ENCODE measurements around the gene MTARC2.
A peak's percentile ranks its signal among the peaks of the same experiment; 100 is the strongest.
"Not testable (repeated sequence)": the region's sequence is repeated elsewhere in the genome, so short reads cannot be mapped to it uniquely, and the experiment has no call there.

Gene MTARC2

DNA sequence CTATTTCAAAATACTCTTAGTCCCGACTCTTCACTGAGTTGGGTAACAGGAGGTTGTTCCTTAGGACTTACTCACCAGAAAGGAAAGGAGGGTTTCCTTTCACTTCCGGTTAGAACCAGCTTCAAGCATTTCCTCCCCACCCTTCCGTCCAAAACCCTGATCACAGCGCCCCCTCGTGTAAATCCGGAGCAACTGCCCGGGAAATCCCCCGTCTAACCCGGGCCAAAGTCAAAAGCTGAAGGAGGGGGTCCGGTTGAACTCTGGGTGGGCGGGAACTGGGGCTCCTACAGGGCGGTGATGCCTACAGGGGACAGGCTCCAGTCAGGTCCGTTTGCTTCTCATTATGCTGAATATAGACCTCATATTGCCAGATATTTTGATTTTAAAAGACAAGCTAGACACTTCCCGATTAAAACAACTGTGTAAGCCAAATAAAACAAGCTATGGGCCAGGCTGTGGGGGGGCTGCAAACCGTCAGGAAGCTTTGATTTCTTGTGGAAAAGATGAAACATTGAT, 15.0 kb upstream of the MTARC2 start:
- DNase-seq (ENCODE audit: insufficient read length) (peak; percentile 47), FAIRE-seq (peak; percentile 77)
- no peak for TF ChIP-seq TAF1 (IDR thresholded peaks at IDR 0.05; ENCODE audit: borderline replicate concordance, low read depth, low read length)
- TF ChIP-seq POLR2A (IDR thresholded peaks at IDR 0.05; ENCODE audit: low read depth, low read length): no peak
- no peak for TF ChIP-seq POLR2AphosphoS5 (IDR thresholded peaks at IDR 0.05; ENCODE audit: low read depth, low read length)

DNA sequence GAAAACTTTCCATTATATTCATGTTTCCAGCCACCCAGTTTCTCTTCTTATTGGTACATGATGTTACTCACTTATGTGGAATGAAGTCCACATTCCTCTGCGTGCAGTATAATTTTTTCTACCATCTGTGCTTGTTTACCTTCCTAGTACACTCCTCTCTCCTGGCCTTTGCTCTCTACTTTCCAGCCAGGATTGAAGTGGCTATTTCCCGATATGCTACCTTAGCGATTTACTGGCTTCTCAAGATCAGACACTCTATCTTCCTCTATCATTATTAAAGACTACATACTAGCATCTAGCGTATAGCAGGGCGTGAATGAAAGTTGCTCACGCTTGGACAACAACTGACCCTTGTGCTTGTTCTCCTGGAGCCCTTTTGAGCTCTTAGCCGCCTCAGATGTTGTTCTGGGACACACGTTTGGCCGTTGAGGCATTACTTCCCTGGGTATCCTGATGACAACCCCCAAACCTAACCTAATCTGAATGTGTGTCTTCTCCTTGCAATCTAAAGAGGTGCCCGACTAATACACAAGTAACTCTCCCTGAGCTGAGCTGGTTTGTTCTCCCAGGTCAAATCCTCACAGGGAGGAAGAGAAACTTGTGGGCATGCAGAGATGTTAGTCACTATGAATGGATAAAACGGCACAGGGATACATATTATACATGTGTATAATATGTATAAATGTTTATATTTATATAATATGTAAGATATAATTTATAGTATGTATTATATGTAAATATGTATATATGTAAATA, 13.4 kb upstream of the MTARC2 start:
- DNase-seq (ENCODE audit: insufficient read length) (no peak), FAIRE-seq (no peak)
- no peak for TF ChIP-seq POLR2AphosphoS5 (IDR thresholded peaks at IDR 0.05; ENCODE audit: low read depth, low read length)
- TF ChIP-seq POLR2A (IDR thresholded peaks at IDR 0.05; ENCODE audit: low read depth, low read length): no peak
- no peak for TF ChIP-seq TAF1 (IDR thresholded peaks at IDR 0.05; ENCODE audit: borderline replicate concordance, low read depth, low read length)

DNA sequence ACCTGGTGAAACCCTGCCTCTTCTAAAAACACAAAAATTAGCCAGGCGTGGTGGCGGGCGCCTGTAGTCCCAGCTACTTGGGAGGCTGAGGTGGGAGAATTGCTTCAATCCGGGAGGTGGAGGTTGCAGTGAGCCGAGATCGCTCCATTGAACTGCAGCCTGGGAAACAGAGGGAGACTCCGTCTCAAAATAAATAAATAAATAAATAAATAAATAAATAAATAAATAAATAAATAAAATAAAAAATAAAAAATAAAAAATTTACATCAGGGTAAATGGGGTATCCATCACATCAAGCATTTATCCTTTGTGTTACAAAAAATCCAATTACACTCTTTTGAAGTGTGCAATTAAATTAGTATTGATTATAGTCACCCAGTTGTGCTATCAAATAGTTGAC, 11.8 kb upstream of the MTARC2 start:
- FAIRE-seq; DNase-seq (ENCODE audit: insufficient read length): not testable (repeated sequence)

DNA sequence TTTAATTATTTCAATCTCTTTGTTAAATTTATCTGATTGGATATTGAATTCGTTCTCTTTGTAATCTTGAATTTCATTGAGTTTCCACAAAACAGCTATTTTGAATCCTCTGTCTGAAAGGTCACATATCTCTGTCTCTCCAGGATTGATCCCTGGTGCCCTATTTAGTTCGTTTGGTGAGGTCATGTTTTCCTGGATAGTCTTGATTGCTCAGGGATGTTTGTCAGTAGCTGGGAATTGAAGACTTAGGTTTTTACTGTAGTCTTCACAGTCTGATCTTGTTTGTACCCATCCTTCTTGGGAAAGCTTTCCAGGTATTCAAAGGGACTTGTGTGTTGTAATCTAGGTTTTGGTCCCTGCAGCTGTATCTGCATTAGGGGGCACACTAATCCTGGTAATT, 6.8 kb upstream of the MTARC2 start:
- TF ChIP-seq TAF1 (IDR thresholded peaks at IDR 0.05; ENCODE audit: borderline replicate concordance, low read depth, low read length) (no peak), POLR2A (IDR thresholded peaks at IDR 0.05; ENCODE audit: low read depth, low read length) (no peak), POLR2AphosphoS5 (IDR thresholded peaks at IDR 0.05; ENCODE audit: low read depth, low read length) (no peak)
- FAIRE-seq (no peak), DNase-seq (ENCODE audit: insufficient read length) (no peak)

DNA sequence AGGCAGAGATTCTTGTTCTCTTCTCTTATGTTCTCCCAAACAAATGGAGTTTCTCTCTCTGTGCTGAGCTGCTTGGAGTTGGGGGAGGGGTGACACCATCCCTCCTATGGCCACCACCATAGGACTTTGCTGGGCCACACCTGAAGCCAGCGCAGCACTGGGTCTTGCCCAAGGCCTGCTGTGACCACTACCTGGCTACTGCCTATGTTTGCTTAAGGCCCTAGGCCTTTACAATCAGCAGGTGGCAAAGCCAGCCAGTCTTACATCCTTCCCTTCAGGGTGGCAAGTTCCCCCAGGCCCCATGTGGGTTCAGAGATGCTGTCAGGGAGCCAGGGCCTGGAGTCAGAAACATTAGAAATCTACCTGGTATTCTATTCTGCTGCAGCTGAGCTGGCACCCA, 6.3 kb upstream of the MTARC2 start:
- DNase-seq (ENCODE audit: insufficient read length) (no peak), FAIRE-seq (no peak)
- TF ChIP-seq TAF1 (IDR thresholded peaks at IDR 0.05; ENCODE audit: borderline replicate concordance, low read depth, low read length) (no peak), POLR2A (IDR thresholded peaks at IDR 0.05; ENCODE audit: low read depth, low read length) (no peak), POLR2AphosphoS5 (IDR thresholded peaks at IDR 0.05; ENCODE audit: low read depth, low read length) (no peak)

DNA sequence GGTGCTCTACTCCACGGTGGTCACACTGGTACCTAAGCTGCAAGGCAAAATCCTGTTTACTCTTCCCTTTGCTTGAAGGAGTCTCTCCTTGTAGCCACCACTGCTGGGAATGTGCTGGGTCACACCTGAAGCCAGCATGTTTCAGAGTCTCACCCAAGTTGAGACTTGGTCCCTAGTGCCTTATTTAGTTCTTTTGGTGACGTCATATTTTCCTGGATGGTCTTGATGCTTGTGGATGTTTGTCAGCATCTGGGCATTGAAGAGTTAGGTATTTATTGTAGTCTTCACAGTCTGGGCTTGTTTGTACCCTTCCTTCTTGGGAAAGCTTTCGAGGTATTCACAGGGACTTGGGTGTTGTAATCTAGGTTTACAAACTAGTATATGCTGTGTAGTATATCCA, 5.6 kb upstream of the MTARC2 start:
- TF ChIP-seq TAF1 (IDR thresholded peaks at IDR 0.05; ENCODE audit: borderline replicate concordance, low read depth, low read length) (no peak), POLR2A (IDR thresholded peaks at IDR 0.05; ENCODE audit: low read depth, low read length) (no peak), POLR2AphosphoS5 (IDR thresholded peaks at IDR 0.05; ENCODE audit: low read depth, low read length) (no peak)
- no peak for FAIRE-seq
- DNase-seq (ENCODE audit: insufficient read length): no peak

DNA sequence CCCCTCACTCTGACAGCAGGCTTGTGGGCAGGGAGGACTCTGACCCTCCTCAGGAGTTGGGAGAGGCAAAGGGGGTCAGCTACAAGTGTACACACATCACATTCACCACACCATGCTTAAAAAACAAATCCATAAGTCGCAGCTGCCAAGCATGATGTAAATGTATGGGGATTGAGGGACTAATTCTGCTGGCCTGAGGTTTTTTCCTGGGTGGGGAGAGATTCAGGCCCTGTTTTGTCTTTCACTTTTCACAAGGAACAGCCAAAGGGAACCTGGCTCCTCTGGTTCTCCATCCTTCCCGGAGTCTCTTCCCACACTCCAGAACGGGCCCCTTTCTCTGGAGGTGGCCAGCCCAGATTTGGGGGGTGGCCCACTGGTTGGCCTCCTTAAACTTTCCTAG, 1.3 kb upstream of the MTARC2 start:
- no peak for TF ChIP-seq POLR2AphosphoS5 (IDR thresholded peaks at IDR 0.05; ENCODE audit: low read depth, low read length)
- TF ChIP-seq TAF1 (IDR thresholded peaks at IDR 0.05; ENCODE audit: borderline replicate concordance, low read depth, low read length): no peak
- TF ChIP-seq POLR2A (IDR thresholded peaks at IDR 0.05; ENCODE audit: low read depth, low read length): no peak
- no peak for FAIRE-seq
- no peak for DNase-seq (ENCODE audit: insufficient read length)

DNA sequence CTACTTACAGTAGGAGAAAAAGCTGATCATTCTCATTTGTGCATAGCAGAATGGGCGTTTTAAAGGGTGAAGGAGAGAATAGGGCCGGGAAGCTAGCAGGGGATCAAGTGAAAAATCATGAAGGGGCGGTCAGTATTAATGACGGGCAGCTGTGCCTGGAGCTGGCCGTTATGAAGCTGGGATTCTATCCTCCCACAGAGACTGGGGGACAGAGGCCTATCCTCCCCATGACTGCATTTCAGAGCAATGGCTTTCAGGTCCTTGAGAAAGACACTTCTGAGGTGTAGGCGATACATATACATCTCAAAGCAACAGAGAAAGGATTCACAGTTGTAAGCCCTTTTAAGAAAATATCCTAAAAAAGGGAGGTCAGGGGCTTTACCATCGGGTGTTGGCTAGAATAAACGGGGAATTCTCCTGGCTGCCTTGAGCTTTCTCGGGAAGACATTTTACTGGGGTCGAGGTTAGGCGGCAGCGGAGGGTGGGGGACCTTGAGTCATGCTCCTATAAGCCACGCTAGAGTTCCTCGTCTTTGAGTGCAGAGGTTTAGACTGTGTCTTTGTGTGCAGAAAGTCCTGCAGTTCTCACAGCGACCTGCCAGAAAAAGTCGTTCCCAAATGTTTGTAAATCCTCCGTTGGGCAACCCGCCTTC, 559 bp upstream of the MTARC2 start:
- no peak for FAIRE-seq

DNA sequence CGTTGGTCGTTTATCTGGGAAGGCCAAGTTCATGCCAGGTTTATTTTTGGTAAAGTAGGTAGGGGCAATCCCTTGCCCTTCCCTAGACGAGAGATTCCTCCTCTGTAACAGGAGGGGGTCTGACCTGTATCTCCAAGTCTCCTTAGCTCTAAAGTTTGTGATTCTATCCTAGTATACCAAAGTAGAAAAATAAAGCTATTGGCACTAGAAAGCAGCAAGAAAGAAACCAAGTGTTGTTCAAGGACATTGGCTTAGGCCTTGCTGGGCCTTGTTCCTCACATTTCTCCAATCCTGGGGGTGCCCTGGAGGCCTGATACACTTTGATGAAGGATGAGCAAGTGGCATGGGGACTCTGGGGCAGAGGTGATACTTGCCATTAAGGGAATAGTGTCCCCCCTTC, 814 bp downstream of the MTARC2 start:
- FAIRE-seq (no peak), DNase-seq (ENCODE audit: insufficient read length) (no peak)
- TF ChIP-seq TAF1 (IDR thresholded peaks at IDR 0.05; ENCODE audit: borderline replicate concordance, low read depth, low read length): no peak
- no peak for TF ChIP-seq POLR2A (IDR thresholded peaks at IDR 0.05; ENCODE audit: low read depth, low read length)
- TF ChIP-seq POLR2AphosphoS5 (IDR thresholded peaks at IDR 0.05; ENCODE audit: low read depth, low read length): no peak

More for the DNA sequence above, 559 bp upstream of the MTARC2 start:
- TF ChIP-seq TAF1 (IDR thresholded peaks at IDR 0.05; ENCODE audit: borderline replicate concordance, low read depth, low read length) (no peak), POLR2A (IDR thresholded peaks at IDR 0.05; ENCODE audit: low read depth, low read length) (no peak)
- DNase-seq (ENCODE audit: insufficient read length): no peak

DNA sequence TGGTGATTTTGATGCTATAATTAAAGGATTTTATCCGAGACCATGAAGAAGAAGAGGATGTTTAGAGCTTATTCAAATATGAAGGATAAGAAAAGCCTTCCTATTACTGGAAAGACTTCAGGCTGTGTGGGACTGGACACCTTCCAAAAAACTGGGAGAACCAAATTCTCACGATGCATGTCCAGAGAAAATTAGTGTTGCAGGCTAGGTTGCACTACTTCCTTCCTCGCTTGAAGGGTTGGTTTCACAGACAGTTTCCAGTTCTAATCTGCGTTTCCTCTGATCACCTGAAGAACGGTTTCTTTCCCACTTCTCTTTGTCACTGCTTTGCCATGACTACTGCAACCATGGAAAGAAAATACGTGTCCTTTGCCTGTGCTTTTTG, 2.0 kb downstream of the MTARC2 start:
- TF ChIP-seq POLR2AphosphoS5 (IDR thresholded peaks at IDR 0.05; ENCODE audit: low read depth, low read length) (no peak), TAF1 (IDR thresholded peaks at IDR 0.05; ENCODE audit: borderline replicate concordance, low read depth, low read length) (no peak), POLR2A (IDR thresholded peaks at IDR 0.05; ENCODE audit: low read depth, low read length) (no peak)
- DNase-seq (ENCODE audit: insufficient read length): no peak
- peak; percentile 48 for FAIRE-seq

DNA sequence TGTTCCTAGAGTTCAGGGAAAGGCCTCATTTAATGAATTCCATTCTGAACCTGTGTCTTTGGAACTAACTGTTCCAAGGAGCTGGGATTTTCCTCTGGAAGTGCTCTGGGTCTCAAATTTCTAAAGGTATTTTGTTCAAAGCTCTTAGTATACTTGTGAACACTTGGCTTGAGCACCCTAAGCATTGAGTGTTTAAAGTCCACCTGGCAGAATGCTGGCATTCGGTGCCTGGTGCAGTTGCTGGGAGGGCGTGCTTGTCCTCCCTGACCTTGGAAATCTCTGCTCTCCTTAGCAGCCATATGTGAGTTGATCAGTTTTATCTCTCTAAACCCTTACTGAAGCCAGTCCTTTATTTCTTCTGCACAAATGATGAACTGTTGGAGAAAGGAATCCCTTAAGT, 3.0 kb downstream of the MTARC2 start:
- DNase-seq (ENCODE audit: insufficient read length) (no peak), FAIRE-seq (no peak)
- TF ChIP-seq POLR2A (IDR thresholded peaks at IDR 0.05; ENCODE audit: low read depth, low read length) (no peak), TAF1 (IDR thresholded peaks at IDR 0.05; ENCODE audit: borderline replicate concordance, low read depth, low read length) (no peak), POLR2AphosphoS5 (IDR thresholded peaks at IDR 0.05; ENCODE audit: low read depth, low read length) (no peak)

DNA sequence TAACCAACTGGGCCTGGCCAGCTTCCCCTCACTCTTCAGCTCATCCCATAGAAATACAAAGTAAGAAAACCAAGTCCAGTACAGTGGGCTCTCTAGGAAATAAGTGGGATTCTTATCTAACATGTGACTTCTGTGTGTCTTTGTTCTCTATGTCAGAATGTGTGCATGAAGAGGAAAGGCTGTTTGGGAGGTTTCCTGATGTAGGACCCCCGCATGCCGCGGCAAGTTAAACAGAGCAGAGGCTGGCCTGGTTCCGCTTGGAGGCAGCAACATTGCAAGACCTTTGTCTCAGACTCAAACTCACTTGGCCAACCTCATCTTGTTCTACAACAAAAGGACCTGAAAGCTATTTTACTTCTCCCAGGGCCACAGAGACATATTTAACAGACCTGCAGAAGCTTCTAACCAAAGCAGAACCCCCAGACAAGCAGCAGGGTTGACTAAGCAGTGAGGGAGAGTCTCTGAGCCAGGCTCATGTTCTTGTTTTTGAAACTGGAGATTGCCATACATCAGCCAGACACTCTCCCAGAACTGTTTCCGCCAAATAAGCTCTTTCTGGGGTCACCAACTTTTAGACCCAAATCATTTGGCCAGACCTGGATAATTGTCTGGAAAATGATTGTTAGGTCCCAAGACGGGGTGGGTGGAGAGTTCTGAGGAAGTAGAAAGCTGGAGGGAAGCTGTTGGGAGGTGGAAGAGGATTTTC, 6.2 kb downstream of the MTARC2 start:
- TF ChIP-seq POLR2A (IDR thresholded peaks at IDR 0.05; ENCODE audit: low read depth, low read length) (no peak), TAF1 (IDR thresholded peaks at IDR 0.05; ENCODE audit: borderline replicate concordance, low read depth, low read length) (no peak), POLR2AphosphoS5 (IDR thresholded peaks at IDR 0.05; ENCODE audit: low read depth, low read length) (no peak)
- DNase-seq (ENCODE audit: insufficient read length): no peak
- no peak for FAIRE-seq
